Stimulated activated naive CD4-positive, alpha-beta T cell treated with Interleukin-2 at 50 U/mL for 16 hours (primary cell): ENCODE data around the gene ACBD5.
"Not testable (repeated sequence)": the region's sequence is repeated elsewhere in the genome, so short reads cannot be mapped to it uniquely, and the experiment has no call there.

Experiments used
- DNase-seq: peaks from one replicate; lab custom pipeline; 2025; lab: John Stamatoyannopoulos, UW

ACBD5 gene

GRCh38 chr10:27241010-27241651 is 534 bp upstream of the ACBD5 start:
- peak; percentile 50 for DNase-seq

GRCh38 chr10:27237531-27237930 is 3.1 kb downstream of the ACBD5 start:
- DNase-seq: not testable (repeated sequence)

GRCh38 chr10:27236589-27237128 is 3.9 kb downstream of the ACBD5 start:
- not testable (repeated sequence) for DNase-seq

- DNase-seq: no peak
Measured at GRCh38 chr10:27235706-27236105, 4.9 kb downstream of the ACBD5 start.

- DNase-seq: no peak
Measured at GRCh38 chr10:27230022-27230421, 10.6 kb downstream of the ACBD5 start.

GRCh38 chr10:27225642-27226257 is 14.8 kb downstream of the ACBD5 start:
- no peak for DNase-seq

- DNase-seq: no peak
Measured at GRCh38 chr10:27225011-27225590, 15.5 kb downstream of the ACBD5 start.

- DNase-seq: no peak
Measured at GRCh38 chr10:27223964-27224363, 16.6 kb downstream of the ACBD5 start.

GRCh38 chr10:27207350-27207749 is 33.2 kb downstream of the ACBD5 start:
- no peak for DNase-seq

- no peak for DNase-seq
Measured at GRCh38 chr10:27203806-27204205, 36.8 kb downstream of the ACBD5 start.

GRCh38 chr10:27197980-27198620 is 42.5 kb downstream of the ACBD5 start:
- no peak for DNase-seq

- DNase-seq: no peak
Measured at GRCh38 chr10:27192284-27192683, 48.3 kb downstream of the ACBD5 start.

- no peak for DNase-seq
Measured at GRCh38 chr10:27190508-27190907, 50.1 kb downstream of the ACBD5 start.

GRCh38 chr10:27188897-27189296 is 51.7 kb downstream of the ACBD5 start:
- DNase-seq: no peak

- DNase-seq: no peak
Measured at GRCh38 chr10:27188259-27188658, 52.3 kb downstream of the ACBD5 start.

GRCh38 chr10:27169849-27170248 is 70.7 kb downstream of the ACBD5 start:
- no peak for DNase-seq

GRCh38 chr10:27158421-27158820 is 82.2 kb downstream of the ACBD5 start:
- no peak for DNase-seq

- DNase-seq: no peak
Measured at GRCh38 chr10:27157150-27157549, 83.4 kb downstream of the ACBD5 start.

GRCh38 chr10:27156566-27156965 is 84.0 kb downstream of the ACBD5 start:
- DNase-seq: not testable (repeated sequence)

- peak; percentile 91 for DNase-seq
Measured at GRCh38 chr10:27155066-27155754, 85.4 kb downstream of the ACBD5 start, which contains the start of gene MASTL. Gene MASTL (plus strand): TSS chr10:27155352. CDS start chr10:27155427, 75 bp downstream.

- DNase-seq: peak; percentile 39
Measured at GRCh38 chr10:27153845-27154193, 86.8 kb downstream of the ACBD5 start.

- no peak for DNase-seq
Measured at GRCh38 chr10:27153329-27153728, 87.3 kb downstream of the ACBD5 start.
